Esophagus squamous epithelium (tissue), 5 donors: Measurements from ENCODE around the gene MOB3A. TPM values are rescaled to one million over a fixed set of nuclear protein-coding genes. Genes with fewer than 3 reads are reported as not detected.

Experiments used
- DNase-seq: peaks from one replicate; lab custom pipeline; 2025; lab: John Stamatoyannopoulos, UW
- H3K27ac ChIP-seq, 4 donors: fragments of 200-600 bp; sonication (generic); one replicate each; pipeline ENCODE4 v1.5.1; 2016 to 2019; ENCODE audit warnings: mild to moderate bottlenecking in 1 of 4
- H3K27me3 ChIP-seq, 4 donors: fragments of 200-600 bp; sonication (generic); 1 replicate in 3 of 4; 2 replicates in 1 of 4; pipeline versions ENCODE4 v1.5.1 to v1.6.0; 2017 to 2021; ENCODE audit warnings: antibody characterized with exemption in 1 of 4
- H3K36me3 ChIP-seq, 3 donors: fragments of 200-600 bp; sonication (generic); one replicate each; pipeline ENCODE4 v1.5.1; 2016 to 2019
- H3K4me1 ChIP-seq, 3 donors: fragments of 200-600 bp; sonication (generic); one replicate each; pipeline ENCODE4 v1.5.1; 2017 to 2019
- H3K4me3 ChIP-seq, 4 donors: fragments of 200-600 bp; sonication (generic); 1 replicate in 3 of 4; 2 replicates in 1 of 4; pipeline ENCODE4 v1.5.1; 2016 to 2019; ENCODE audit warnings: mild to moderate bottlenecking in 2 of 4, moderate library complexity in 1 of 4
- H3K9me3 ChIP-seq, 3 donors: fragments of 200-600 bp; sonication (generic); one replicate each; pipeline ENCODE4 v1.5.1; 2016 to 2019
- CTCF ChIP-seq, 6 experiments: fragments of 450-650 bp in 4 of 6; fragments of 200-600 bp in 2 of 6; sonication (generic) in 2 of 6; IDR thresholded peaks; one replicate each; pipeline ENCODE4 v1.5.1; 2016 to 2019; ENCODE audit warnings: antibody characterized with exemption in 6 of 6, mild to moderate bottlenecking in 4 of 6, moderate library complexity in 4 of 6
- POLR2A ChIP-seq, 4 donors: fragments of 450-650 bp; IDR thresholded peaks; one replicate each; pipeline ENCODE4 v1.6.1; 2017; ENCODE audit warnings: antibody characterized with exemption in 4 of 4, mild to moderate bottlenecking in 4 of 4, moderate library complexity in 3 of 4
- WGBS, 2 donors: methylation state at CpG; one replicate each; pipeline ENCODE4 v1.1.5; 2018; 5-methylcytosine and 5-hydroxymethylcytosine counted together
- intact Hi-C: fragments of 100-400 bp; cut with DNase I; formaldehyde crosslinking; loops from one replicate; pipeline ENCODE4 v1.15.0; 2022
- total RNA-seq, 4 donors: library from RNA; depleted of rRNA; stranded (reverse); fragments of >200 nt; gene quantifications; one replicate each; pipeline ENCODE4 v1.1.0, GENCODE V29; 2016
- donor health status: DM: yes; HTN: yes; CAD: no.

The MOB3A gene
- total RNA-seq, 4 donors from 2014 or later, result 22.9 to 26.9 (median 23.6) TPM

GRCh38 chr19:2079076-2079864 is 16.9 kb downstream of the MOB3A start:
- Histone ChIP-seq H3K36me3 (peaks cover 31 to 96% (median 39%) of the 10 kb centered on the region in 3 donors), H3K9me3 (no peaks in the 10 kb centered on the region), H3K4me3 (no peak overlapping the region), H3K27me3 (no peaks in the 10 kb centered on the region), H3K27ac (no peak overlapping the region), H3K4me1 (peaks cover 16 to 56% (median 24%) of the 10 kb centered on the region in 3 donors)
- 80 to 82% methylated on average over 12 to 18 of the region's 32 CpGs for WGBS, 2 donors
- intact Hi-C loops, result loop anchor here (10.0 kb wide), 1 partner anchor 164 kb away; no protein-coding TSS in a partner anchor
- TF ChIP-seq POLR2A (IDR thresholded peaks at IDR 0.05) (no peak), CTCF (IDR thresholded peaks at IDR 0.05) (no peak)
- no peak for DNase-seq

GRCh38 chr19:2077833-2078619 is 18.1 kb downstream of the MOB3A start:
- Histone ChIP-seq H3K9me3 (no peaks in the 10 kb centered on the region), H3K4me1 (peaks cover 16 to 49% (median 16%) of the 10 kb centered on the region in 3 donors), H3K27me3 (no peaks in the 10 kb centered on the region), H3K36me3 (peaks cover 40 to 97% (median 42%) of the 10 kb centered on the region in 3 donors), H3K4me3 (no peak overlapping the region), H3K27ac (no peak overlapping the region)
- WGBS, 2 donors, result 95 to 96% methylated on average over 19 to 25 of the region's 44 CpGs
- no peak for TF ChIP-seq CTCF (IDR thresholded peaks at IDR 0.05)
- TF ChIP-seq POLR2A (IDR thresholded peaks at IDR 0.05), result no peak
- intact Hi-C loops, result loop anchor here (10.0 kb wide), 1 partner anchor 163 kb away; no protein-coding TSS in a partner anchor
- DNase-seq, result no peak

- no peaks in the 10 kb centered on the region for H3K9me3 ChIP-seq
- peaks cover 15 to 43% (median 16%) of the 10 kb centered on the region in 3 donors for H3K4me1 ChIP-seq
- 90 to 93% methylated on average over 7 of the region's 7 CpGs for WGBS, 2 donors
- DNase-seq, result no peak
- intact Hi-C loops, result loop anchor here (10.0 kb wide), 1 partner anchor 163 kb away; no protein-coding TSS in a partner anchor
- no peak overlapping the region for H3K27ac ChIP-seq
- peaks cover 46 to 97% (median 48%) of the 10 kb centered on the region in 3 donors for H3K36me3 ChIP-seq
- no peaks in the 10 kb centered on the region for H3K27me3 ChIP-seq
- no peak overlapping the region for H3K4me3 ChIP-seq
- TF ChIP-seq POLR2A (IDR thresholded peaks at IDR 0.05) (no peak), CTCF (IDR thresholded peaks at IDR 0.05) (no peak)
Observed at GRCh38 chr19:2077398-2077797, 18.7 kb downstream of the MOB3A start.

- intact Hi-C loops, result loop anchor here (10.0 kb wide), 1 partner anchor 162 kb away; no protein-coding TSS in a partner anchor
- H3K36me3 ChIP-seq, result peaks cover 50 to 98% (median 53%) of the 10 kb centered on the region in 3 donors
- TF ChIP-seq CTCF (IDR thresholded peaks at IDR 0.05) (no peak), POLR2A (IDR thresholded peaks at IDR 0.05) (no peak)
- peaks cover 8 to 34% (median 16%) of the 10 kb centered on the region in 3 donors for H3K4me1 ChIP-seq
- no peak overlapping the region for H3K27ac ChIP-seq
- no peaks in the 10 kb centered on the region for H3K9me3 ChIP-seq
- DNase-seq, result no peak
- no peak overlapping the region for H3K4me3 ChIP-seq
- 93 to 94% methylated on average over 19 to 22 of the region's 32 CpGs for WGBS, 2 donors
- H3K27me3 ChIP-seq, result no peaks in the 10 kb centered on the region
Observed at GRCh38 chr19:2076526-2076944, 19.6 kb downstream of the MOB3A start.
